HG03565 (cell line): ENCODE measurements around the gene ATP10B.
"Not testable (repeated sequence)": the region's sequence is repeated elsewhere in the genome, so short reads cannot be mapped to it uniquely, and the experiment has no call there.

Source experiments
- ATAC-seq: cut with Tn5 transposase; IDR thresholded peaks from one replicate; pipeline ENCODE4 v1.9.1; 2021; ENCODE audit warnings: mild to moderate bottlenecking, moderate library complexity; ENCODE audit not compliant: unreplicated experiment

ATP10B gene

DNA sequence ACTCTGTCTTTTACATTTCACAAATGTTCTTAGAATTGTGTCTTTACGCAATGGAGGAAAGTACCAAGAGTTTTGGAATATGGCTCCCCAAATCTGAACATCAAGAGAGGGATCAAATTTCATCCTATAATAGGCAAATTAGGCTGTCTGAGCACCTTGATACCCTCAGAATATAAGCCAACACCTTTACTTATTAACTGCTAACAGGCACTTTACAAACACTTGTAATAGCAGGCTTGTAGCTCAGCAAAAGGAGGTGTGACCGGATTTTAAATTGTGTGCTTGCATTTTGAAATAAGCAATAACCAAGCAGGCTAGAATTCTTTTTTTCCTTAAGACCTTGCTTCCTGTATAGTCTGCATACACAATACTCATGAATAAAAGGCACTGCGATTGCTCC lies 92.0 kb downstream of the ATP10B start:
- ATAC-seq: no peak

DNA sequence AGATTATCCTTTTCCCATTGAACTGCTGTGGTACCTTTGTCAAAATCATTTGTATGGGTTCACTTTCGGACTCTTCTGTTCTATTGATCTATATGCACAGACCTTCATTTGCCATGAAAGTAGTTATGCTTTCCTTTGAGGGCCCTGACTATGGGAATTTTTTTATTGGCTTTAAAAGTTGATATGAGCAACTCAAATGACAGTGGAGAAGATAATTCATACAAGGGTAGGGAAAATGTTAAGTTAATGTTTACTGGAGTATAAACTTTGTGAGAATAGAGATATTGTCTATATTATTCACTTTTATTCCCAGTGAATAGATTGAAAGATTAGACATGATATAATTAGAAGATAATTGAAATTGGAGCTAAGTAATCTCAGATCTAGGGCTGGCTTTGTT lies 94.8 kb downstream of the ATP10B start:
- ATAC-seq: no peak

DNA sequence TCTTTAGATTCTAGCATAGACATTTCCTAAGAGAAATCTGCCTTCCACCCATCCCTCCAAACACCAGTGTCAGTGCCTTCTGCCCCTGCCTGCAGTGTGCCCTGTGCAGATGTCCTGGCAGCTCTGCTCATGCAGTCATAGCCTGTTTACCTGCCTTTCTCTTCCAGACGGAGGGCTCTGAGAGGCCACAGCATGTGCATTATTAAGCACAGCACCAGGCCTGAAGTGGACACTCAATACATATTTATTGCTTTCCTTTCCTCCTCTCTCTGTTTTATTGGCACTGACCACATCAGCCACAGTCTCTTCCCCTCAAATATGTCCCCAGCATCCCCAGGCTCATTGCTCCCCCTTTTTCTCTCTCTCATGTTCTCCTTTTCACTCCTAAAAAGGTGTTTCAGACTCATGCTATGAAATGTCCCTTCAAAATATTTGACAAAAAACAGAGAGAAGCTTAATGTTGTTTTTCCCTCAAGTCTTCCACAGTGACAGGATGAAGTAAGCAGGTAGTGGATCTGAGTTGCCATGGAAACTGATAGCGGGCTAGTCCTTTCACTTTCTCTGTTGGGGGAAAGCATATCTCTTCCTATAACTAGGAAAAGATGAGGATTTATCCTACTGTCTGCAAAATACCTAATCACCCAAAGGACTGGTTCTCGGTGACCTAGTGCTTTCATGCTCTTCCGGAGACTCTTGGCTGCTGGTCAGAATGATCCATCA lies 100.9 kb downstream of the ATP10B start:
- no peak for ATAC-seq

DNA sequence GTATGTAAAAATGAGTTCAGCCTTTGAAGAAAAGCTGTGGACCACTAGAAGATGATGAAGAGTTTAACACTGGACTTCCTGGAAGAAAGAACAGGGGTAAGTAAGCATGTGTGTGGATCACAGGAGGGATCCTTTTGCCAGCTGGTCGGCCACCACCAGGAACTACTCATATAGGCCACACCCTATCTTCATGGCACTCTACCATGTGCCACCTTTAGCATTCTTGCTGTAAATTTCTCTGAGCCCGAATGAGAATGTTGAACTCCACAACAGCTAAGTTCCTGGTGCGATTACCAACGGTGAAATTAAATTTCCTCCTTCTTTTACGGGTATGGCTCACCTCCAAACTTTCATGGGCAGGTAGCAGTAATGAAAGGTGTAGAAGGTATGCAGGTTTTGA lies 102.3 kb downstream of the ATP10B start:
- ATAC-seq: no peak

DNA sequence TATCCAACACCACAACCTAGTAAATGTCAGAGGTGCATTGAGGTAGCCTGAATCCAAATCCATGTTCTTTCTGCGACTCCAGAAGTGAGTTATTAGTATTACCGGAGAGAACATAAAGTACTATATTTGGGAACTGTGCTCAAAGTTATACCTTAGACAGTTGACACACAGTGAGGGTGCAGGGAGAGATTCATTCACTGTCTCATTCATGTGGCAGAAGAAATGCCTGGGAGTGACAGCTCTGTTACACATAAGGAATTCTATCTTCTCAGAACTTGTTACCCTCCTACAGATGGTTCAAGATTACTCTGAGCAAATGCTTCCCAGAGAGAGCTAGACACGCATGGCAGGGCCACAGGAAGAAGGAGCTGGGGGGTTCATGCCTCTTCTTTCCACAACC lies 103.0 kb downstream of the ATP10B start:
- ATAC-seq: no peak

DNA sequence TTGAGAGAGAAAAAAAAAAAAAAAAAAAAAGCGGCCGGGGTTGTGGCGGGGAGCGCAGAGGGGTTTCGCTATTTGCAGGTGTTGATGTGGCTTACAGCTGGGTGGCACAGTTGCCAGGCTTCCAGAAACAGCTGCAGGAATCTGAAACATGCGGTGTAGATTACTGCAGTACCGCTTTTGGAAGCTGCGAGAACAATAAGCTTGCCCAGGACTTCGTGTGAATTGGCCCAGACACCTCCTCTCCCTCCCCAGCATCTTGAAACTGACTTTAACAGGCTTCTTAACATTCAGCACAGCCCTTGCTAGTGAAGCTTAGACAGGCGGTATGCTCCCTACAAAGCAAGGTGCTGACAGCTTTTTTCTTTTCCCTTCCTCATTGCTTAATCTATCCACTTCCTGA lies 104.0 kb downstream of the ATP10B start:
- ATAC-seq: no peak

DNA sequence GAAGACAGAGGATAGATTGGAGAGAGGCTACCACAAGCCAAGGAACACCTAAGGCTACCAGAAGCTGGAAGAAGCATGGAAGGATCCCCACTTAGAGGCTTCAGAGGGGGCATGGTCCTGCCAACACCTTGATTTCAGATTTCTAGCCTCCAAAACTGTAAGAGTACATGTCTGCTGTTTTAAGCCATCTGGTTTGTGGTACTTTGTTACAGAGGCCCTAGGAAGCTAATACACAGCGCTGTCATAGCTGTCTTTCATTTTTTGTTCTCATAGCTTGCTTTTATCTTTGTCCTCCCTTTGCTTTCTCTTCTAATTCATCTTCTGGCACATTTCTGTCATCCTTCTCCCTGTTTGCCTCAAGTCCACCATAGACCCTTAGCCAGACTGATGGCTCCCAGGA lies 104.5 kb downstream of the ATP10B start:
- ATAC-seq: no peak

DNA sequence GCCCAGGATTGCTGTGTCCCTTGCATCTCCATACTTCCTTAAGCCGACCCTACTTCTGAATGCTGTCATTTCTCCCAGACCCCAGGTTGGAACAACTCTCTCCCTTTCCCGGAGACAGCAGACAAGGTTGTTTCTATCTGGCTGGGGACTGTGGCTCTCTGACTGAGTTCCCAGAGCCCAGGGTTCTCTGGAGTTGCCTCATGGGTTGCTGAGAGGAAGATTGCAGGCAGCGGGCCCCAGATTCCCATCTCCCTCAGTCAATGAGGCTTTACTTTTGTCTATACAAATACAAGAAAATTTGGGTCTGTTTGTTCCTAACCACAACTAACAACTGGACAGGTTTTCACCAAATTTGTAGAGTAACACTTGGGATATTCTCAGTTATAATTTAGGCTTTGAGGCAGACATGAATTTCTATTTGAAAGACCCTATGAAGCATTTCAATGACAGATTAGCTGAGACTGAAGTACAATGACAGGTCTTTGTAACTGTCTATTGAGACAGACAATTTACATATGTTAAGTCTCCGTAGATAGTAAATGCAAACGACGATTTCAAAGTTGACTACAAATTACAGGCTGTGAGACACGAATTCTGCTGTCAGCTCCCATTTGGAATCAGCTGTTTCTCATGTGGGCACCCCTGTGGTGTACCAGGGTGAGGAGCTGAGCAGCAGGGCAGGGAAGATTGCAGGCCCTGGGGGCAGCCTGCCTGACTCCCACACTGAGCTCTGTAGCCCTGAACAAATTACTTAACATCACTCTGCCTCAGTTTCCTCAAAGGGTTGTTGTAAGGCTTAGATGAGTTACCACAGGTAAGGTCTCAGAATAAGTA lies 107.5 kb downstream of the ATP10B start:
- ATAC-seq: no peak

DNA sequence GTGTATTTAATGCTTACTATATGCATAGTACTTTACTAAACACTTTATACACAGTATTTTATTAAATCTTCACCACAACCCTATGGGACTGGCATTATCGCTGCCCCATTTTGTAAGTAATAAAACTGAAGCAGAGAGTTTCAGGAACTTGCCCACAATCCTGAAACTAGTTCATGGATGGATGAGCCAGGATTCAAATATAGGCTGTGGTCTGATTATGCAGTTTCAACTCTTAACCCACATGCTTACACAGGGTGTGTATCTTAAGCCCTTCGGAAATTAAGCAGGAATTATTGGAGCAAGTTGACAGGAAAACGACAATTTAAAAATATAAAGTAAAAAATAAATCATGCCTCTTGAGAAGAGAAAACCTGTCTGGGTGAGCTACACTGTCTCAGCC lies 109.0 kb downstream of the ATP10B start:
- peak; percentile 61 for ATAC-seq

DNA sequence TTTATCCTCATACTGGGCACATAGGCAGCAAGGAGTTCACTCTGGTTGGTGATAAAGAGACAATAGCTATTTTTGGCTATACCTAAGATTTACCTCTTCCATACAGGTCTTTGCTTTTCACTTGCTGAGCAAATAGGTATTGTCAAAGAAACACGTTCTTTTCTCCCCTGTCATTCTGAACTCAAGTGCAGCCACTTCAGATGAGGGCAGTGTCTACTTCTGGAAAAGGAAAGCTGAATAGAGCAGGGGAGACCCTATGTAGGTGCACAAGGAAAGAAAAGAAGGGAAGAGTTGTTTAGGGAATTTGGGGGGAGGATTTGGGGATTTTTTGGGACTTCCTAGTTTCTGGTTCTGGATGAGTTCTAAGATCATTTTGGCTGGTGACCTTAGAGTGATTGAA lies 109.6 kb downstream of the ATP10B start:
- no peak for ATAC-seq

DNA sequence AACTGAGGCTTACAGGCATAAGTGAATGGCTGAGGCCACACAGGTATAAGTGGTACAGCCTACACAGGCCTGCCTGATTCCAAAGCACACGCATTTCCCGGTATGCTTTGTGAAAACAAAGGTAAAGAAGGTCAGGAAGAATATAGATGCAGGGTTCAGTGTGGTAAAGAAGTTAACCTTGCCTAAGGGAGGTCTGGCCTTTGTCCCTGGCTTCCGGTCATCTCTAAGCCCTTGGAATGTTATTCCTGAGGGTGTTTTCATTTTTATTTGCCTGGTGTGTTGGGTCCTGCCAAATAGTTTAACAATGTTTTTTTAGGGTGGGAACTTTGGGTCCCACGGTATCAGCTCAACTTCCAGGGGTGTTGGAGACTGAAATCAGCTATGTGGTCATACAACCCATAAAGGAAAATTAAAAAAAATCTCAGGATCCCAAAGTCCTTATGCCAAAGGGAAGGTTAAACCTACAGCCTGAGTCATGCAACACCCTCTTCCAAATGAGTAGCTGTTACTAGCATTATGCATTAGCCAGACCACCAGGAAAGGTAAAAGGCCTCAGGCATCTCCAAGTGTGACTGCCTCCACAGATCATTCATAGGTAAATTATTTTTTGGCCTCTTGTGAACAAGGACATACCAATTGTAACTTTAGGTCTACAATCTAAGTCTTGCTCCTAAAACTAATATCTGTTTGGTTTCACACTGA lies 124.6 kb downstream of the ATP10B start:
- no peak for ATAC-seq

DNA sequence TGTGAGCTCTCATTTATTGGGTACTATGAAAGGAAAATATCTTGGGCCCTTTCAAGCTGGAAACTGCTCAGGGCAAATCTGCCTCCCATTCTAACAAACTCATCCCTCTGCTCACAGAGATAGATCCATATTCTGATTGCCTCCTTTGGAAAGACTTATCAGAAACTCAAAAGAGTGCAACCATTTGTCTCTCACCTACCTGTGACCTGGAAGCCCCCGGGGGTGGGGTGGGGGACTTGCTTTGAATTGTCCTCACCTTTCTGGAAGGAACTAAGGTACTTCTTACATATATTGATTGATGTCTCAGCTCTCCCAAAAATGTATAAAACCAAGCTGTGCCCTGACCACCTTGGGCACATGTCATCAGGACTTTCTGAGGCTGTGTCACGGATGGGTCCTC lies 125.3 kb downstream of the ATP10B start:
- ATAC-seq: no peak

DNA sequence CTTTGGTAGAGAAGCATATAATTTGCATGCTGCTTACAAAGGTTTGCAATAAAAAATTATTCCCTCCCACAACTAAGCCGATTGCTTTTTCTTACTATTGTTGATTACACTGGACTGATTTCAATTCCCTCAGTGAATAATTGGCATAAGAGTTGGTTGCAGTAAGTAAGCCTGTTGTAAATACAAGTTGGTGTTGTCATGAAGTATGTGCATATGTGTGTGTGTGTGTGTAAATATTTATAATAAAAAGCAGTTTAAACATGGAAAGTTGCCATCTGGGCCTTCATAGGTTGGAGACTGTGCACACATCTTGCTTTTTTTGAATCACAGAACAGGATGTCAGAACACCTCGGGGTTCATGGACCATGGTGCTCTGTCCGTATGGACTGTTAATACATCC lies 131.2 kb downstream of the ATP10B start:
- ATAC-seq: no peak

DNA sequence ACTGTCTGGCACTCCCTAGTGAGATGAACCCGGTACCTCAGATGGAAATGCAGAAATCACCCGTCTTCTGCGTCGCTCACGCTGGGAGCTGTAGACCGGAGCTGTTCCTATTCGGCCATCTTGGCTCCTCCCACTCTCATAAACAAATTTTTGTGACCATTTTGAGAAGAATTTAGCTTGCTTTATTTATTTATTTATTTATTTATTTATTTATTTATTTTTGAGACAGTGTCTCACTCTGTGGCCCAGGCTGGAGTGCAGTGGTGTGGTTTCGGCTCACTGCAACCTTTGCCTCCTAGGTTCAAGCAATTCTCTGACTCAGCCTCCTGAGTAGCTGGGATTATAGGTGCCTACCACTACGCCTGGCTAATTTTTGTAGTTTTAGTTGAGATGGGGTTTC lies 136.5 kb downstream of the ATP10B start:
- ATAC-seq: not testable (repeated sequence)

DNA sequence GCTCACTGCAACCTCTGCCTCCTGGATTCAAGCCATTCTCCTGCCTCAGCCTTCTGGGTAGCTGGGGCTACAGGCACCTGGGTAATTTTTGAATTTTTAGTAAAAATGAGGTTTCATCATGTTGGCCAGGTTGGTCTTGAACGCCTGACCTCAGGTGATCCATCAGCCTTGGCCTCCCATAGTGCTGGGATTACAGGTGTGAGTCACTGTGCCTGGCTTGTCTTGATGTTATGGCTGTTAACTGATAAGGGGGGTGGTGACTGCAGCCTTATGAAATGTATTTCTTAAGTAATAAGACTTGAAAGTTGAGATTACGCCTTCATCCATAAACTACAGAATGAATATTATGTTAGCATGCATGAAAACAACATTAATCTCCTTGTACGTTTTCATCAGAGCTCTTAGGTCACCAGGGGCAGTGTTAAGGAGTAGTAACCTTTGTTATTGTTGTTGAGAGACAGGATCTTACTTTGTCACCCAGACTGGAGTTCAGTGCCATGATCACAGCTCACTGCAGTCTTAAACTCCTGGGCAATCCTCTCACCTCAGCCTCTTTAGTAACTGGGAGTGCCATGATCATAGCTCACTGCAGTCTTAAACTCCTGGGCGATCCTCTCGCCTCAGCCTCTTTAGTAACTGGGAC lies 148.3 kb downstream of the ATP10B start:
- ATAC-seq: no peak

DNA sequence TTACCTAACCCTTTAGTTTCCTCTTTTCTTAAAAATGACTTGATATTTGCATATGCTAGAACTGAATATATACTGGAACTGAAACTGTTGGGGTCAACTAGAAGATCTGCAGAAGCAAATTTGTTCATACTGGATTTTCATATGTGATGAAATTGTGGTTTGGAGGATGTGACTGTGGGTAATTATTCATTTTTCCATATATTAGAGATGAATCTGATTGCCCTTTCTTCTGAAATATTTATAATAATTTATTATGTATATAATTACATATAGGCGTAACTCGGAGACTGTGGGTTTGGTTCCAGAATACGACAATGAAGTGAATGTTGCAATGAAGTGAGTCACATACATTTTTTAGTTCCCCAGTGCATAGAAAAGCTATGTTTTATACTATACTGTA lies 149.1 kb downstream of the ATP10B start:
- peak; percentile 98 for ATAC-seq

DNA sequence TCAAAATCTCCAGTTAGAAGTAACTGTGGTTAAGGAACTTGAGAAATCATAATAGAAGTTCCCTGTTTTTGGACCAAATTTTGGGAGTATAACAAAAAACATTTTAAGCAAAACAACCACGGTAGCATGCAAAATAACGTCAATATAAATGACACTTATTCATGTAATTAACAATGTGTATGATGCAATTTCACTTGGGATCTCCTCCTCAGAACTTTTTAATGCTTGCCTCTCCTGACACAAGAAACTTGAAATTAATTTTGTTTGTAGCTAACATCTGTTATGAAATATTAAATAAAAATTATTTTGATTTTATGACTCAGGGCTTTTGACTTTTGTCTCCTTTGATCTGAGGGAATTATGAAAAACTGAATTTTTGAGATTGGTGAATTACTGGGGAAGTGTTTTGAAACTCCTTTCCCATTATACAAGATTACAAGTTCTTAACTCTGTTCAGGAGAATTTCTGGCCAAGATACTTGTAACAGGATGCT lies 149.7 kb downstream of the ATP10B start:
- no peak for ATAC-seq

DNA sequence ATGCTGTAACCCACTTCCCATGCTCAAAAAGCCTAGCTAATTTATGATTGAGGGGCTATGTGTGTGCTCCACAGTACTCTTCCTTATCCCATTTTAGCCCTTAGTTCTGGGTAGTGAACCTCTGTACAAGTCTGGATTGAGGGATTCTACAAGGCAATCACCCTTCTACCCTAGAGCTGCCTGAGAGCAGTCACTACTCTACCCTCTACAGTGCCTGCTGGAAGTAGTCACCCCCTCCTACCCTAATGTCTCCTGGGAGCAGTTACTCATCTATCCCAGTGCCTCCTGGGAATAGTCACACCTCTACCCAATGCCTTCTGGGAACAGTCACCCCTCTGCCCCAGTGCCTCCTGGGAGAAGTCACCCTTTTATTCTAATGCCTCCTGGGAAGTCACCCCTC lies 150.6 kb downstream of the ATP10B start:
- no peak for ATAC-seq

DNA sequence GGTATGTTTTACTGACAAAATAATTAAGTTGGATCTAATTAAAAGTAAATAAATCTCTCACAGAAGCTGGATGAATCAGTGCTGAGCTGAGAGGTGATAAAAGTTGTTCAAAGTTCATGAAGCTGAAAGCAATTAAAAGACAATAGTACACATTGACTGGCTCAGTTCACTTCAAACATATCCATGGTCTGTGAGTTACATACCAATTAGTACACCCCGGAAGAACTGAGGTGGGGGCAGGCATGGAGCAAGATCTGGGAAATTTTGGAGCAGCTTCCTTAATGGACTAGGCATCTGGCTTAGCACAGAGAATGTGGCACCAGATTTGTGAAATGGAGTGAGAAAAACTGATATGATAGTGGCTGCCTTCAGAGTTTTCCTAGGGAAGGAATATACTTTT lies 152.7 kb downstream of the ATP10B start:
- no peak for ATAC-seq

DNA sequence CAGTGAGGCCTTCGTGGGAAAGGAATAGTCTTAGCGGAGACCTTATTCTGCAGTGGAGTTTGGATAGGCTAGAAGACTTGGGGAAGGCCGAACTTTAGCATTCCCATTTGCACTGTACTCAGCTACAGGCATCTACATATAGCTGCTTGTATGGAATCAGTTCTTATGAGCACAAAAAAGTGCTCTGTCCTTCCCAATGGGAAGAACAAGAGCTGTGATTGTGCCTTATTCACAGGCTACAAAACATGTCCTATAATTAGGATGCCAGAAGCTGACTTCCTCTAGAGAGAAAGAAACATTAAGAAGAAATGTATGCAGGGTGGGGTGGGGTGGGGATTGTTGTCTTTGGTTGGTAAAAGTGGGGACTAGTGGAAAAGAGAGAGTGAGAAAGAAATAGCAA lies 154.7 kb downstream of the ATP10B start:
- no peak for ATAC-seq

DNA sequence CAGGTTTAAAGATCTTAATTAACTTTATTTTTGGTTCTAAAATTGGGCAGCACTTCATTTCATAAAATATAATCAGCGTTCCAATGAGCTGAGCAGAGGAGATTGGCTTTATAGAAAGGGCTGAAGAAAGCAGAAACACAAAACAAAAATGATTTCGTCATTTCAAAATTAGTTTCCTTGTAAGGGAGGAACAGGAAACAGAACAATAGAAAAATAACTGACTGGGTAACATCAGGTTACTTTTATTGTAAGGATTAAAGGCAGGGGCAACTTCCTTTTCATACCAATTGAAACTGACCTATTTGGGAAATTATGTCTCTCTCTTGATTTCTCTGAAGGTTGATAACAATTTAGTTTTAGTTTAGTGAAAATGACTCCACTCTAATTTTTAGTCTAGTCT lies 157.1 kb downstream of the ATP10B start:
- ATAC-seq: no peak
